Measurements from ENCODE around the gene ZNF860. TPM values are rescaled to one million over a fixed set of nuclear protein-coding genes. Genes with fewer than 3 reads are reported as not detected.

The ZNF860 gene
- total and polyA plus RNA-seq, 12 donors, result 0.10 to 1.1 (median 0.40) TPM

DNA sequence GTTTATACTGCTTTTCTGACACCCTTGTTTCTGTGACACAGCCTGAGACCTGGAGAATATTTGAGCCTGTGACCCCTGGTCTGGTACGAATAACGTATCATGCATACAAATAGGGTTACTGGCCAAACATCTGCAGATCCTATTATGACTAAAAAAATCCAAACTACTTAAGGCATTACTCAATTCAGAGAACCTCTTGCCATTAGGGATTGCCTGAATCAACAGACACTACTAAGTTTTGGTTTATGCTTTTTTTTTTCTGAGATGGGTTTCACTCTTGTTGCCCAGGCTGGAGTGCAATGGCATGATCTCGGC is 35.9 kb upstream of the ZNF860 start:
- H3K4me3 ChIP-seq, result no peak overlapping the region
- H3K27ac ChIP-seq, result no peak overlapping the region
- intact Hi-C loops (cut with DNase I), result no loop called here
- no peaks in the 10 kb centered on the region for H3K27me3 ChIP-seq
- no peaks in the 10 kb centered on the region for H3K4me1 ChIP-seq (replicated peaks in 1 of 2)
- DNase-seq, result no peak
- no peaks in the 10 kb centered on the region for H3K9me3 ChIP-seq (replicated peaks in 1 of 3)
- WGBS, 4 donors, result 78 to 85% (median 83%) methylated on average over 3 of the region's 3 CpGs
- H3K36me3 ChIP-seq (replicated peaks in 1 of 2), result no peaks in the 10 kb centered on the region
- TF ChIP-seq POLR2A (IDR thresholded peaks at IDR 0.05), result no peak
- TF ChIP-seq, protein P1, sequence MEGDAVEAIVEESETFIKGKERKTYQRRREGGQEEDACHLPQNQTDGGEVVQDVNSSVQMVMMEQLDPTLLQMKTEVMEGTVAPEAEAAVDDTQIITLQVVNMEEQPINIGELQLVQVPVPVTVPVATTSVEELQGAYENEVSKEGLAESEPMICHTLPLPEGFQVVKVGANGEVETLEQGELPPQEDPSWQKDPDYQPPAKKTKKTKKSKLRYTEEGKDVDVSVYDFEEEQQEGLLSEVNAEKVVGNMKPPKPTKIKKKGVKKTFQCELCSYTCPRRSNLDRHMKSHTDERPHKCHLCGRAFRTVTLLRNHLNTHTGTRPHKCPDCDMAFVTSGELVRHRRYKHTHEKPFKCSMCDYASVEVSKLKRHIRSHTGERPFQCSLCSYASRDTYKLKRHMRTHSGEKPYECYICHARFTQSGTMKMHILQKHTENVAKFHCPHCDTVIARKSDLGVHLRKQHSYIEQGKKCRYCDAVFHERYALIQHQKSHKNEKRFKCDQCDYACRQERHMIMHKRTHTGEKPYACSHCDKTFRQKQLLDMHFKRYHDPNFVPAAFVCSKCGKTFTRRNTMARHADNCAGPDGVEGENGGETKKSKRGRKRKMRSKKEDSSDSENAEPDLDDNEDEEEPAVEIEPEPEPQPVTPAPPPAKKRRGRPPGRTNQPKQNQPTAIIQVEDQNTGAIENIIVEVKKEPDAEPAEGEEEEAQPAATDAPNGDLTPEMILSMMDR (IDR thresholded peaks at IDR 0.05), result no peak

DNA sequence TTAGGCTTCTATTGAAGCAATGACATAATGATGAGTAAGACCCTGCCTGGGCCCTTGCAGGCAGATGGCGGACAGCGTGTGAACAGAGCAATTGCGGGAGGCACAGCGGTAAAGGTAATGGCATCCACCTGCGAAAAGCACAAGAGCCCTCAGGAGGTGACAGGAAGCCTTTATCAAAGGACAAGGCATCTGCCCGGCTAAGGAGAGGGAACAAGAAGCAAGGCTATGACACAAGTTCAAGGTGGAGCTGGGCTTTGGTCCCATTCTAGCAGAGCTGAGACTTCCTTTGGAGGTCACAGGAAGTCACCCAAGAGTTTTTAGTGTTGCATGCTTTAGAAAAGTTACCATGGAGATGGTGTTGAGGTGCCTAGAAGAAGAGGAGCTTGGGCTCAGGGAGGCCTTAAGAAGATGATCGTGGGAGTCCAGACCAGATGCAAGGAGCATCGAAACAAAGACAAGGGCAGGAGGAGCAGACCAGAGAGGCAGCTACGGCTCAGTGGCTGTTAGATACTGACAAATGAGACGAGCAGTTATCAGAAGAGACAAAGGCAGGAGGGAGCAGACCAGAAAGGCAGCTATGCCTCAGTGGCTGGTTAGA is 35.0 kb upstream of the ZNF860 start:
- 76 to 87% (median 83%) methylated on average over 10 of the region's 10 CpGs for WGBS, 4 donors
- Histone ChIP-seq H3K36me3 (replicated peaks in 1 of 2) (no peaks in the 10 kb centered on the region), H3K4me1 (replicated peaks in 1 of 2) (no peaks in the 10 kb centered on the region), H3K9me3 (replicated peaks in 1 of 3) (no peaks in the 10 kb centered on the region), H3K4me3 (no peak overlapping the region), H3K27ac (no peak overlapping the region), H3K27me3 (no peaks in the 10 kb centered on the region)
- TF ChIP-seq, protein P1 (IDR thresholded peaks at IDR 0.05), result no peak
- no peak for TF ChIP-seq POLR2A (IDR thresholded peaks at IDR 0.05)
- intact Hi-C loops (cut with DNase I), result no loop called here
- DNase-seq, result no peak

DNA sequence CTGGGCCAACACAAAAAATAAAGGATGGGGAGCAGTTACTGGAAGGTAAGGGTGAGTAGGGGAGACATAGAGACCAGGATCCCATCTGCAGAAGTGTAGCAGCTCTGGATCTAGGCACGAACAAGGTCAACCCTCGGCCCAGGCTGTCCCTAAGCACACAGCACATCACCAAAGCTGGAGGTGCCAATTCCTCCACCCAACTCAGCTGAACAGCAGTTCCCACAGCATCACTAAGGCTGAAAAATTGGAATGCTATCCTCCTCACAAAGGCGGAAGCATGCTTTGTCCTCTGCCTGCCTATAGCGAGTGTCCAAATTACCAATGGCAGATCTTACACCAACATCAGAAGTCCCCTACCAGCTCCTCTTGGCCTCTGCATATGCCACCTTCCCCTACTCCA is 34.4 kb upstream of the ZNF860 start:
- 91 to 97% (median 94%) methylated on average over 4 of the region's 4 CpGs for WGBS, 4 donors
- no peak overlapping the region for H3K27ac ChIP-seq
- no peak for DNase-seq

DNA sequence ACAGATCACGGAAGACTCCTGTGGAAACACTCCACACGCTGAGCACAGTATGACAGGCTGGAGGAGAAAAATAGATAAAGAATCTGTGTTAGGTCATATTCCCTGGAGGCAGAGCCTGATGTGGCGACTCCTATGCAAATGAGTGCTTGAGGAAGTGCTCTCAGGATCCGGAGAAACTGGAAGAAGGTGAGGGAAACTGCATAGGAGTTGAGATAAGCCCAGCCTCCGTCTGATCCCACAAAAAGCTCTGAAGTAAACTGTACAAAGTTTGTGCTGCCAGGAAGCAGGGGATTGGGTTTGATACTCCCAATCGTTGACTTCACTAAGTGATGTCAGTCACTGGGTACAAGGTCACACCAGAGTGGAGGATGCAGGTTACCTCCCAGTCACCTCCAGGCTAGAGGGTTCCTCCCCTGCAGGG is 33.9 kb upstream of the ZNF860 start:
- H3K9me3 ChIP-seq (replicated peaks in 1 of 3), result no peaks in the 10 kb centered on the region
- no peaks in the 10 kb centered on the region for H3K36me3 ChIP-seq (replicated peaks in 1 of 2)
- H3K27me3 ChIP-seq, result no peaks in the 10 kb centered on the region
- H3K27ac ChIP-seq, result no peak overlapping the region
- WGBS, 4 donors, result 64 to 73% (median 69%) methylated on average over 6 of the region's 6 CpGs
- intact Hi-C loops (cut with DNase I), result no loop called here
- H3K4me3 ChIP-seq, result no peak overlapping the region
- H3K4me1 ChIP-seq (replicated peaks in 1 of 2), result no peaks in the 10 kb centered on the region
- TF ChIP-seq, protein P1 (IDR thresholded peaks at IDR 0.05), result no peak
- TF ChIP-seq POLR2A (IDR thresholded peaks at IDR 0.05), result no peak
- no peak for DNase-seq

More for the DNA sequence above, 34.4 kb upstream of the ZNF860 start:
- no peak overlapping the region for H3K4me3 ChIP-seq
- TF ChIP-seq, protein P1 (IDR thresholded peaks at IDR 0.05), result no peak
- TF ChIP-seq POLR2A (IDR thresholded peaks at IDR 0.05), result no peak
- no peaks in the 10 kb centered on the region for H3K4me1 ChIP-seq (replicated peaks in 1 of 2)
- intact Hi-C loops (cut with DNase I), result no loop called here
- no peaks in the 10 kb centered on the region for H3K27me3 ChIP-seq
- no peaks in the 10 kb centered on the region for H3K36me3 ChIP-seq (replicated peaks in 1 of 2)
- no peaks in the 10 kb centered on the region for H3K9me3 ChIP-seq (replicated peaks in 1 of 3)

Data from adrenal gland (tissue), 12 donors.